ENCODE data around the gene TCEAL9. TPM values are rescaled to one million over a fixed set of nuclear protein-coding genes. Genes with fewer than 3 reads are reported as not detected.
A peak's percentile ranks its signal among the peaks of the same experiment; 100 is the strongest.

TCEAL9 gene
- polyA plus RNA-seq, 3 donors, result 0.49 to 2.2 (median 0.49) TPM

DNA sequence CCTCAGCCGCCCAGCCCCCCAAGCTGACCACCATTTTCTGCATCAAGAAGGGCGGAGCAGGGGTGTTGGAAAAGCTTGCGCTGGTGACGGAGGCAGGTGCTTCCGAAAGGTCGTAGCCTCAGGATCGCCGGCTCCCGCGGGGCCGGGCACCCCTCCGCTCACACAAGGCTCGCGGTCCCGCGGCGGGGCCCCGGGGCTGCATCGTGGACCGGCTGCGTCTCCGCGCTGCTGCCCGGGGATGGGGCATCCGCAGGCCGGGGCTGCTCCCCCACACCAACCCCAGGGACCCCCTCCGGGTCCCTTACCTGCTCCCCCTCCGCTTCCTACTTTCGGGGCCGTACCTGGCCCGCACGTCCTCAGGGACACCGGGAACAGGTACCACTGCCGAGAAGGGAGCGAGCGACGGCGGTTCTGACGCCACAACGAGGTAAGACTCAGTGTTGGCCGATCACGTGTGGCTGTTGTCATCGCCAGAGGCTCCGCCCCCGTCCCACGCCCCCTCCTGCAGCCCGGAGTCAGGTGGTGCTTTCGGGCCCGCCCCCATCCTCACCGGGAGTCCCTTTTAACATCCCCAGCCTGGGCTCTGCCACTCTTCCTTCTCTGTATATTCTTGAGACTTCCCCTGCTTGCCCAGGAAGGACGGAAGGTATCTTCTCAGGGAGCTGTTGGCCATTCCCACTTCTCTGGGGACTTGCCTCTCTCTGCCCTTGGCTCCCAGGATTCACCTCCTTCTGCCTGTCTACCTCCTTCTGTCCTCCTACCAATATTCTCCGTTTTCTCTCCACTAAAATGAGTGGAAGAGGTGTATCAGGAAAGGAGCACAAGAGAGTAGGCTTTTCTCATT, 45.5 kb upstream of the TCEAL9 start, which contains the start of gene BEX2:
BEX2 (minus strand) TSS at position 436 of the 844 bp plus-strand sequence. CDS start 1,014 bp downstream, outside the sequence.
- intact Hi-C loops (cut with micrococcal nuclease), result no loop called here
- Mint-ChIP-seq H3K36me3 (no peaks in the 10 kb centered on the region), H3K4me1 (peaks cover 3% of the 10 kb centered on the region), H3K4me3 (peak within 1 kb of the TSS; percentile 68 to 81), H3K27ac (no peak within 1 kb of the TSS), H3K27me3 (ENCODE audit: low read depth in 3 of 3) (peaks cover 6 to 18% (median 17%) of the 10 kb centered on the region in 3 donors), H3K9me3 (peaks cover 0 to 6% (median 0%) of the 10 kb centered on the region in 7 donors)
- Histone ChIP-seq H2AFZ (ENCODE audit: insufficient read depth, low read depth, low read length, poor library complexity, severe bottlenecking) (peak within 1 kb of the TSS; percentile 67), H3K4me1 (ENCODE audit: control insufficient read depth in 1 of 2, insufficient read depth in 2 of 2, low read length in 2 of 2) (peaks cover 7% of the 10 kb centered on the region in 2 donors), H3K79me2 (ENCODE audit: insufficient read depth, low read length) (no peaks in the 10 kb centered on the region), H4K20me1 (ENCODE audit: insufficient read depth, low read length) (no peaks in the 10 kb centered on the region), H3K9ac (ENCODE audit: insufficient read depth, low read length, poor library complexity, severe bottlenecking) (peak within 1 kb of the TSS; percentile 51), H3K4me3 (replicated peaks in 1 of 3; ENCODE audit: low read depth in 2 of 3, low read length in 3 of 3) (peak within 1 kb of the TSS; percentile 34 to 67 (median 41)), H3K36me3 (replicated peaks in 1 of 2; ENCODE audit: control insufficient read depth in 1 of 2, insufficient read depth in 2 of 2, low read length in 2 of 2) (no peaks in the 10 kb centered on the region), H3K27me3 (ENCODE audit: control insufficient read depth in 2 of 2, insufficient read depth in 2 of 2, low read length in 2 of 2) (peaks cover 2 to 10% of the 10 kb centered on the region in 2 donors), H3K4me2 (replicated peaks; ENCODE audit: extremely low read depth, low read length, poor library complexity, severe bottlenecking) (peak within 1 kb of the TSS; percentile 71), H3K9me3 (replicated peaks in 1 of 2; ENCODE audit: control insufficient read depth in 1 of 2, insufficient read depth in 1 of 2, low read length in 2 of 2) (no peaks in the 10 kb centered on the region), H3K27ac (ENCODE audit: low read depth in 1 of 2, low read length in 2 of 2) (no peak within 1 kb of the TSS)
- DNase-seq, result peak; percentile 17 to 58 (median 31)
- 1% methylated on average over 27 of the region's 52 CpGs for WGBS (ENCODE audit: insufficient coverage)
- TF ChIP-seq, protein P1, sequence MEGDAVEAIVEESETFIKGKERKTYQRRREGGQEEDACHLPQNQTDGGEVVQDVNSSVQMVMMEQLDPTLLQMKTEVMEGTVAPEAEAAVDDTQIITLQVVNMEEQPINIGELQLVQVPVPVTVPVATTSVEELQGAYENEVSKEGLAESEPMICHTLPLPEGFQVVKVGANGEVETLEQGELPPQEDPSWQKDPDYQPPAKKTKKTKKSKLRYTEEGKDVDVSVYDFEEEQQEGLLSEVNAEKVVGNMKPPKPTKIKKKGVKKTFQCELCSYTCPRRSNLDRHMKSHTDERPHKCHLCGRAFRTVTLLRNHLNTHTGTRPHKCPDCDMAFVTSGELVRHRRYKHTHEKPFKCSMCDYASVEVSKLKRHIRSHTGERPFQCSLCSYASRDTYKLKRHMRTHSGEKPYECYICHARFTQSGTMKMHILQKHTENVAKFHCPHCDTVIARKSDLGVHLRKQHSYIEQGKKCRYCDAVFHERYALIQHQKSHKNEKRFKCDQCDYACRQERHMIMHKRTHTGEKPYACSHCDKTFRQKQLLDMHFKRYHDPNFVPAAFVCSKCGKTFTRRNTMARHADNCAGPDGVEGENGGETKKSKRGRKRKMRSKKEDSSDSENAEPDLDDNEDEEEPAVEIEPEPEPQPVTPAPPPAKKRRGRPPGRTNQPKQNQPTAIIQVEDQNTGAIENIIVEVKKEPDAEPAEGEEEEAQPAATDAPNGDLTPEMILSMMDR (IDR thresholded peaks at IDR 0.05), result no peak

DNA sequence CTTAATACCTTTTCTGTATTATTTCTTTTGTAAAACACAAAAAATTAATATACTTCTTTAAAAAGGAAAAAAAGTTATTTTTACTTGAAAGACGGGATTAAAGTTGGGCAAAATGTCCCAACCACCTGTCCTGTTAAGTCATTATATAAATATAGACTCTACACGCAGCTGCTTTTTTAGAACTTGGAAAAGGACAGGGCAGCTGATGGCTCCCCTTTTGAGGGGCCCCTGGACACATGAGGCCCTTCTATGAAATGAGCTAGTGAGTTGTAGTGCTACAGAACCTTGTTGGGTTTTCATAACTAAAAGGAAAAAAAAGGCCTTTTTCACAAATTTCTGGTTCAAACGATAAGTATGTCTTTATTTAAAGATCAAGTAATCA, 44.9 kb upstream of the TCEAL9 start:
- no peak overlapping the region for H3K4me3 ChIP-seq (replicated peaks in 1 of 3; ENCODE audit: low read depth in 2 of 3, low read length in 3 of 3)
- H3K9me3 ChIP-seq (replicated peaks in 1 of 2; ENCODE audit: control insufficient read depth in 1 of 2, insufficient read depth in 1 of 2, low read length in 2 of 2), result no peaks in the 10 kb centered on the region
- H3K36me3 ChIP-seq (replicated peaks in 1 of 2; ENCODE audit: control insufficient read depth in 1 of 2, insufficient read depth in 2 of 2, low read length in 2 of 2), result no peaks in the 10 kb centered on the region
- WGBS (ENCODE audit: insufficient coverage), result no CpG with 5 or more reads among the region's 3 CpGs
- H3K4me1 ChIP-seq (ENCODE audit: control insufficient read depth in 1 of 2, insufficient read depth in 2 of 2, low read length in 2 of 2), result peaks cover 7% of the 10 kb centered on the region in 2 donors
- peaks cover 2 to 10% of the 10 kb centered on the region in 2 donors for H3K27me3 ChIP-seq (ENCODE audit: control insufficient read depth in 2 of 2, insufficient read depth in 2 of 2, low read length in 2 of 2)
- TF ChIP-seq, protein P1 (IDR thresholded peaks at IDR 0.05), result no peak
- H3K4me3 Mint-ChIP-seq, result peak overlapping the region in 1 of 2 donors; percentile 81
- intact Hi-C loops (cut with micrococcal nuclease), result no loop called here
- no peaks in the 10 kb centered on the region for H3K36me3 Mint-ChIP-seq
- H3K4me2 ChIP-seq (replicated peaks; ENCODE audit: extremely low read depth, low read length, poor library complexity, severe bottlenecking), result no peak overlapping the region
- H3K79me2 ChIP-seq (ENCODE audit: insufficient read depth, low read length), result no peaks in the 10 kb centered on the region
- no peak for DNase-seq
- no peaks in the 10 kb centered on the region for H4K20me1 ChIP-seq (ENCODE audit: insufficient read depth, low read length)
- no peak overlapping the region for H3K27ac Mint-ChIP-seq
- no peak overlapping the region for H3K9ac ChIP-seq (ENCODE audit: insufficient read depth, low read length, poor library complexity, severe bottlenecking)
- peaks cover 6 to 18% (median 17%) of the 10 kb centered on the region in 3 donors for H3K27me3 Mint-ChIP-seq (ENCODE audit: low read depth in 3 of 3)
- no peak overlapping the region for H3K27ac ChIP-seq (ENCODE audit: low read depth in 1 of 2, low read length in 2 of 2)
- peaks cover 3% of the 10 kb centered on the region for H3K4me1 Mint-ChIP-seq
- peaks cover 0 to 6% (median 0%) of the 10 kb centered on the region in 7 donors for H3K9me3 Mint-ChIP-seq
- H2AFZ ChIP-seq (ENCODE audit: insufficient read depth, low read depth, low read length, poor library complexity, severe bottlenecking), result no peak overlapping the region
